ENCODE data around the gene BTBD18. TPM values are rescaled to one million over a fixed set of nuclear protein-coding genes. Genes with fewer than 3 reads are reported as not detected.
A peak's percentile ranks its signal among the peaks of the same experiment; 100 is the strongest.

Gene BTBD18, protein sequence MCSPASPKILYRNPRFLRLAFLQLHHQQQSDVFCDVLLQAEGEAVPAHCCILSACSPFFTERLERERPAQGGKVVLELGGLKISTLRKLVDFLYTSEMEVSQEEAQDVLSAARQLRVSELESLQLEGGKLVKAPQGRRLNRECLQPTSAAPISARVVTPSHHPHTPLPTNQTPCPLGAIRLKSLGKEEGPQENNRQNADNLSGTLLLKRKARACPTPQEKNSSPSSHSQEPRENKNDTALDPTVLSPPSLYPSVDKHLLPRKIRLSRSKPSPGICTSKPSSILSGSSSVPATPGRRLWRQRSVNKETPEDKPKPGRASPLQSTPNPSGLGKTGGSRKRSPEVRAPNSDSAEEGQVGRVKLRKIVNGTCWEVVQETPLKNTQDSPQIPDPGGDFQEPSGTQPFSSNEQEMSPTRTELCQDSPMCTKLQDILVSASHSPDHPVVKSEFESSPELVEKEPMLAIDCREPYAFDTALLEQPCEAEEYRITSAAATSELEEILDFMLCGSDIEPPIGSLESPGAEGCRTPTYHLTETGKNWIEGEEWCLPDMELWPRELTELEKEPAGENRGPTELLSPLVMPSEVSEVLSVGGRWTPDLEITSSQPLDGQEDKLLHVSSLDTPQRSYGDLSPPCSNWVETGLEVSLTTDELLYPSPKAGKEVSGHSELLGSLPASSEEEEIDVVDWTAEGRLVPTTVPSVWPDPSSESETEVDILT
- total RNA-seq: 0.07 TPM in 1 of 2 replicates, not detected in the other

- Mint-ChIP-seq H3K27ac (no peak within 1 kb of the TSS), H3K4me3 (no peak within 1 kb of the TSS), H3K4me1 (ENCODE audit: low read depth) (peaks cover 12% of the 10 kb centered on the region), H3K27me3 (ENCODE audit: insufficient read depth) (no peaks in the 10 kb centered on the region), H3K9me3 (no peaks in the 10 kb centered on the region), H3K36me3 (ENCODE audit: low read depth) (peaks cover 17% of the 10 kb centered on the region)
- intact Hi-C loops (cut with micrococcal nuclease): loop anchor here (1.0 kb wide), 1 partner anchor 49 kb away; no protein-coding TSS in a partner anchor
- DNase-seq (ENCODE audit: low spot score): no peak
Observed at GRCh38 chr11:57751676-57752253, at the start of gene BTBD18. Gene BTBD18, minus strand, starts transcription at chr11:57751819. Its CDS starts 631 bp downstream, at chr11:57751188.

- no peak for DNase-seq (ENCODE audit: low spot score)
- intact Hi-C loops (cut with micrococcal nuclease): loop anchor here (5.0 kb wide), 1 partner anchor 144 kb away; the partner anchor contains the start of gene CLP1
- Mint-ChIP-seq H3K9me3 (no peaks in the 10 kb centered on the region), H3K4me1 (ENCODE audit: low read depth) (peaks cover 23% of the 10 kb centered on the region), H3K27me3 (ENCODE audit: insufficient read depth) (no peaks in the 10 kb centered on the region), H3K36me3 (ENCODE audit: low read depth) (peaks cover 19% of the 10 kb centered on the region), H3K4me3 (no peak overlapping the region), H3K27ac (no peak overlapping the region)
Observed at GRCh38 chr11:57801183-57801485, 49.5 kb upstream of the BTBD18 start.

DNA sequence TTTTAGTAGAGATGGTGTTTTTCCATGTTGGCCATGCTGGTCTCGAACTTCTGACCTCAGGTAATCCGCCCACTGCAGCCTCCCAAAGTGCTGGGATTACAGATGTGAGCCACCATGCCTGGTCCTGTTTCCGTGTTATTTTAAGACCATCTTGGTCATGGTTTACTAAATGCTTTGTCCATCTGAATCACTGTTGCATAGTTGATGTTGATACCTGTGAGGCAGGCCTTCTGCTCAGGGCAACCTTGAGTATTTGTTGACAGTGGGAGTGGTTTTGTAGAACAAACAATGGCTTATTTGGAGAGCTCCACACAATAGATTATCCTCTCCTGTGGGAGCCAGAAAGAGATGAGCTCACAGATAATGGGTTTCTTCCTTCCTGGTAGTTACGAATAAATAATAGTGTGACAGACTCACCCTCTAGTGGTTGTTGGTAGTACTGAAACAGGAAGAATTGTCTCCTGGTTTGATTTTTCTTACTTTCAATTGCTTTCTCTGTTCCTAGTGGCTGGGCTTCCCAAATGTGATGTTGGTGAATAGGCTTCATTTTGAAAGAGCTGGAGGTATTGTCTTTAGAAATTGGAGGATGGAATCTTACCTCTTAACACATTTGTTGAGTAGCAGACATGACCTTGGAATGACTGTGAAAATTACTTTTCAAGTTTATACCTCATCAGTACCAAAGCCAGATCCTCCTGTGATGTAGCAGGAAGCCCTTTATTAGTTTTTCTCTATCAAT, 49.0 kb upstream of the BTBD18 start:
- no peak overlapping the region for H3K4me3 Mint-ChIP-seq
- intact Hi-C loops (cut with micrococcal nuclease): loop anchor here (1.0 to 5.0 kb wide), 8 partner anchors 8 to 270 kb away; partner anchors contain the start of genes BTBD18, CLP1, MED19 and SELENOH
- H3K9me3 Mint-ChIP-seq: no peaks in the 10 kb centered on the region
- no peaks in the 10 kb centered on the region for H3K27me3 Mint-ChIP-seq (ENCODE audit: insufficient read depth)
- DNase-seq (ENCODE audit: low spot score): peak; percentile 13
- peaks cover 21% of the 10 kb centered on the region for H3K36me3 Mint-ChIP-seq (ENCODE audit: low read depth)
- peak overlapping the region; percentile 26 for H3K27ac Mint-ChIP-seq
- peaks cover 23% of the 10 kb centered on the region for H3K4me1 Mint-ChIP-seq (ENCODE audit: low read depth)

DNA sequence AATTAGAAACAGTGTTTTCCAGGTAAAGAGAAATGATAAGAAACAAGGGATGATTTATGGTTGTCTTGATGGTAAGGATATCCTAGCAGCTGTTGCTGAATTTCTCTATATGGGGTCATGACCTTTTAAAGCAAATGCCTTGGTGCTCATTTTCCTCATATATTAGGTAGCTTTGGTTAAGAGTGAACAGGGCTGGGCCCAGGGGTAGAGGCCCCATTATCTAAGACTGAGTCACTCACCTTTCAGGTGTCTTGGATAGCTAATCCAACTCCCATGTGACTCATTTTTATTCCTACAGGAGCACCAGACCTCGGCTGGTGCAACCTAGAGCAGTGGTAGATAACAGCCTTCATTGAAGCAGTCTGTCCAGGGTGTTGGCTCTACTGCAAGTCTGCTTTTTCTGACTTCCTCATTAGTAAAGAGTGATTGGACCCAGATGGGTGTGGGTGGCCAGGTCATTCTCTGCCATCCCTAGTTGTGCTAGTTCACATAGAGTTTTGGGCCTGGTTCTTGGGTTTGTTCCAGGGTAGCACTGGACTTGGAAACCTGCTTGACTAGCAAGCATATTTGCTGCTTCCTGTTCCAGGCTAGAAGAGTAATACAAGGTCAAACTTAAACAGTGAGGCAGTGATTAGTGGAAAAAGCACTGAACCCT, 47.4 kb upstream of the BTBD18 start:
- Mint-ChIP-seq H3K9me3 (no peaks in the 10 kb centered on the region), H3K4me1 (ENCODE audit: low read depth) (peaks cover 26% of the 10 kb centered on the region), H3K27me3 (ENCODE audit: insufficient read depth) (no peaks in the 10 kb centered on the region), H3K36me3 (ENCODE audit: low read depth) (peaks cover 19% of the 10 kb centered on the region), H3K27ac (peak overlapping the region; percentile 61), H3K4me3 (no peak overlapping the region)
- no peak for DNase-seq (ENCODE audit: low spot score)
- intact Hi-C loops (cut with micrococcal nuclease): loop anchor here (10.0 kb wide), 1 partner anchor 464 kb away; the partner anchor contains the start of genes P2RX3 and SSRP1

GRCh38 chr11:57793351-57794115, 41.9 kb upstream of the BTBD18 start:
- H3K9me3 Mint-ChIP-seq: no peaks in the 10 kb centered on the region
- H3K27ac Mint-ChIP-seq: peak overlapping the region; percentile 83
- peaks cover 18% of the 10 kb centered on the region for H3K36me3 Mint-ChIP-seq (ENCODE audit: low read depth)
- peaks cover 37% of the 10 kb centered on the region for H3K4me1 Mint-ChIP-seq (ENCODE audit: low read depth)
- intact Hi-C loops (cut with micrococcal nuclease): loop anchor here (2.0 to 10.0 kb wide), 3 partner anchors 225 to 781 kb away; partner anchors contain the start of genes LPXN, P2RX3 and SSRP1
- no peak for DNase-seq (ENCODE audit: low spot score)
- peaks cover 1% of the 10 kb centered on the region for H3K27me3 Mint-ChIP-seq (ENCODE audit: insufficient read depth)
- peak overlapping the region; percentile 64 for H3K4me3 Mint-ChIP-seq

- Mint-ChIP-seq H3K4me3 (peak overlapping the region; percentile 64), H3K36me3 (ENCODE audit: low read depth) (peaks cover 17% of the 10 kb centered on the region), H3K27me3 (ENCODE audit: insufficient read depth) (peaks cover 1% of the 10 kb centered on the region), H3K9me3 (no peaks in the 10 kb centered on the region), H3K4me1 (ENCODE audit: low read depth) (peaks cover 42% of the 10 kb centered on the region), H3K27ac (peak overlapping the region; percentile 83)
- intact Hi-C loops (cut with micrococcal nuclease): loop anchor here (1.0 to 10.0 kb wide), 8 partner anchors 7 to 782 kb away; partner anchors contain the start of genes LPXN, MED19, P2RX3 and SELENOH
- DNase-seq (ENCODE audit: low spot score): peak; percentile 4
Observed at GRCh38 chr11:57792870-57793269, 41.3 kb upstream of the BTBD18 start.

GRCh38 chr11:57792060-57792541, 40.5 kb upstream of the BTBD18 start:
- Mint-ChIP-seq H3K9me3 (no peaks in the 10 kb centered on the region), H3K27ac (peak overlapping the region; percentile 86), H3K36me3 (ENCODE audit: low read depth) (peaks cover 16% of the 10 kb centered on the region), H3K27me3 (ENCODE audit: insufficient read depth) (peaks cover 1% of the 10 kb centered on the region), H3K4me3 (peak overlapping the region; percentile 53), H3K4me1 (ENCODE audit: low read depth) (peaks cover 50% of the 10 kb centered on the region)
- intact Hi-C loops (cut with micrococcal nuclease): loop anchor here (1.0 to 10.0 kb wide), 8 partner anchors 8 to 783 kb away; partner anchors contain the start of genes LPXN, MED19, P2RX3 and SELENOH
- DNase-seq (ENCODE audit: low spot score): peak; percentile 84

DNA sequence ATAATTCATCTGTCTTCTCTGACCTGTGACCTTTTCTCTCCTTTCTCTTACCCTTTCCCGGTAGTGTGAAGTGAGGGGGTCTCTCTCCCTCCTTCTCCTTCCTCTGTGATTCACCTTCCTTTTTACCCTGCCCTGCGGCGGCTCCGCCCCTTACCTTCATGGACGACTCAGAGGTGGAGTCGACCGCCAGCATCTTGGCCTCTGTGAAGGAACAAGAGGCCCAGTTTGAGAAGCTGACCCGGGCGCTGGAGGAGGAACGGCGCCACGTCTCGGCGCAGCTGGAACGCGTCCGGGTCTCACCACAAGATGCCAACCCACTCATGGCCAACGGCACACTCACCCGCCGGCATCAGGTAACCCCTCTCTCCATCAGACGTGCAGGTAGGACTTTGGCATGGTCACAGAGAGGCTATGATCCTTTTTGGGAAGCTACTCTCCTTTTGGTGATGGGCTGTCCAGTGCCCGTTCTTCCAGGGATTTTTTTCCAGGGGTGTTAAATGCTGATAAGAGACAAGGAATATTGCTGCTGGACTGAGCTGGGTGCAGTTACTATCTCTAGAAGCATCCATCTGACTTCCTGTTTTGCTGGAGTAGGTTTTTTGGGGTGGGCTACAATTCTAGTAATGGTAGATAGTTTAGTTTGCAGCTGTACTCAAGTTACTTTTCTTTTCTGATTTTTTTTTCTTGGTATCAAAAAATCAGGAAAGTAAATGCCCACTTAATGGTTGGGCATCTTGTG, 39.9 kb upstream of the BTBD18 start:
- peak overlapping the region; percentile 53 for H3K4me3 Mint-ChIP-seq
- H3K27me3 Mint-ChIP-seq (ENCODE audit: insufficient read depth): peaks cover 1% of the 10 kb centered on the region
- H3K9me3 Mint-ChIP-seq: no peaks in the 10 kb centered on the region
- DNase-seq (ENCODE audit: low spot score): no peak
- peaks cover 12% of the 10 kb centered on the region for H3K36me3 Mint-ChIP-seq (ENCODE audit: low read depth)
- intact Hi-C loops (cut with micrococcal nuclease): loop anchor here (1.0 to 10.0 kb wide), 8 partner anchors 9 to 783 kb away; partner anchors contain the start of genes LPXN, MED19, P2RX3 and SELENOH
- H3K27ac Mint-ChIP-seq: no peak overlapping the region
- H3K4me1 Mint-ChIP-seq (ENCODE audit: low read depth): peaks cover 50% of the 10 kb centered on the region

GRCh38 chr11:57788703-57789088, 37.1 kb upstream of the BTBD18 start:
- DNase-seq (ENCODE audit: low spot score): no peak
- H3K4me1 Mint-ChIP-seq (ENCODE audit: low read depth): peaks cover 48% of the 10 kb centered on the region
- intact Hi-C loops (cut with micrococcal nuclease): no loop called here
- H3K36me3 Mint-ChIP-seq (ENCODE audit: low read depth): peaks cover 4% of the 10 kb centered on the region
- no peak overlapping the region for H3K4me3 Mint-ChIP-seq
- no peaks in the 10 kb centered on the region for H3K9me3 Mint-ChIP-seq
- no peak overlapping the region for H3K27ac Mint-ChIP-seq
- peaks cover 1% of the 10 kb centered on the region for H3K27me3 Mint-ChIP-seq (ENCODE audit: insufficient read depth)

GRCh38 chr11:57787920-57788702, 36.5 kb upstream of the BTBD18 start:
- Mint-ChIP-seq H3K4me1 (ENCODE audit: low read depth) (peaks cover 43% of the 10 kb centered on the region), H3K4me3 (no peak overlapping the region), H3K27me3 (ENCODE audit: insufficient read depth) (peaks cover 1% of the 10 kb centered on the region), H3K36me3 (ENCODE audit: low read depth) (peaks cover 4% of the 10 kb centered on the region), H3K27ac (no peak overlapping the region), H3K9me3 (no peaks in the 10 kb centered on the region)
- DNase-seq (ENCODE audit: low spot score): no peak
- intact Hi-C loops (cut with micrococcal nuclease): no loop called here

All from activated T-helper 1 cell treated with anti-CD3 and anti-CD28 coated beads, Interleukin-12 subunit alpha, Interleukin-12 subunit beta, Interleukin-2, Interleukin-4 antibody, amounts not matched to agents 30 ng/mL and 10 ng/mL and 1 ng/mL, durations not matched to agents 14 hours and 24 hours and 36 hours (primary cell).